HepG2 (cell line): ENCODE measurements around the gene CEP104. TPM values are rescaled to one million over a fixed set of nuclear protein-coding genes. Genes with fewer than 3 reads are reported as not detected.

Experiments
- RORA ChIP-seq: sonication (generic); formaldehyde crosslinking; IDR thresholded peaks from 2 replicates; pipeline ENCODE4 v1.5.0; 2020; ENCODE audit warnings: mild to moderate bottlenecking, missing genetic modification reagents, moderate library complexity
- SPEN ChIP-seq: sonication (generic); formaldehyde crosslinking; IDR thresholded peaks from 2 replicates; pipeline ENCODE4 v1.5.1; 2020; ENCODE audit warnings: low read depth, mild to moderate bottlenecking, missing genetic modification reagents
- TAF1 ChIP-seq: sonication (generic); formaldehyde crosslinking; IDR thresholded peaks from 2 replicates; pipeline ENCODE4 v1.4.0; 2020; ENCODE audit warnings: missing genetic modification reagents
- TBX2 ChIP-seq: sonication (generic); formaldehyde crosslinking; IDR thresholded peaks from 2 replicates; pipeline ENCODE4 v1.5.0; 2020; ENCODE audit warnings: missing genetic modification reagents, mild to moderate bottlenecking, borderline replicate concordance
- ZNF484 ChIP-seq: sonication (generic); formaldehyde crosslinking; IDR thresholded peaks from 2 replicates; pipeline ENCODE4 v1.5.1; 2020; ENCODE audit warnings: mild to moderate bottlenecking, low read depth, missing genetic modification reagents, borderline replicate concordance
- ZNF549 ChIP-seq: sonication (generic); formaldehyde crosslinking; IDR thresholded peaks from 2 replicates; pipeline ENCODE4 v1.5.0; 2020; ENCODE audit warnings: missing genetic modification reagents
- polyA plus RNA-seq, 8 experiments: library from polyadenylated mRNA; depleted of rRNA in 3 of 8; stranded (reverse) in 7 of 8; unstranded in 1 of 8; fragments of >200 nt; fragmentation: Illumina TruSeq in 4 of 8; extraction: Trizol in 4 of 8; gene quantifications; 2 replicates each; pipeline versions ENCODE4 v1.2.1 to v1.2.3, GENCODE V29; 2011 to 2016; ENCODE audit warnings: low read depth in 4 of 8, missing spikeins in 1 of 8, mixed read lengths in 1 of 8; ENCODE audit not compliant: insufficient read depth in 1 of 8
- total RNA-seq, 5 experiments: library from RNA; depleted of rRNA; stranded (reverse); fragments of >200 nt; fragmentation: Illumina TruSeq; extraction: Trizol; gene quantifications; 2 replicates each; pipeline ENCODE4 v1.2.3, GENCODE V29; 2016; ENCODE audit warnings: low read depth in 1 of 5
- TF ChIP-seq, protein P1 (sequence below): sonication (generic); formaldehyde crosslinking; IDR thresholded peaks from 2 replicates; pipeline ENCODE4 v1.5.1; 2020; ENCODE audit warnings: missing genetic modification reagents, mild to moderate bottlenecking, borderline replicate concordance
- TF ChIP-seq, protein P2 (sequence below): sonication (generic); formaldehyde crosslinking; IDR thresholded peaks from 2 replicates; pipeline ENCODE4 v1.9.0; 2021; ENCODE audit warnings: mild to moderate bottlenecking, missing genetic modification reagents

Gene CEP104
- total and polyA plus RNA-seq, 2 of the 13 experiments (the other 11 are each of a cell fraction or from before 2014, with no cell fraction given), result 20.4 to 30.1 TPM

- TF ChIP-seq, protein P1, sequence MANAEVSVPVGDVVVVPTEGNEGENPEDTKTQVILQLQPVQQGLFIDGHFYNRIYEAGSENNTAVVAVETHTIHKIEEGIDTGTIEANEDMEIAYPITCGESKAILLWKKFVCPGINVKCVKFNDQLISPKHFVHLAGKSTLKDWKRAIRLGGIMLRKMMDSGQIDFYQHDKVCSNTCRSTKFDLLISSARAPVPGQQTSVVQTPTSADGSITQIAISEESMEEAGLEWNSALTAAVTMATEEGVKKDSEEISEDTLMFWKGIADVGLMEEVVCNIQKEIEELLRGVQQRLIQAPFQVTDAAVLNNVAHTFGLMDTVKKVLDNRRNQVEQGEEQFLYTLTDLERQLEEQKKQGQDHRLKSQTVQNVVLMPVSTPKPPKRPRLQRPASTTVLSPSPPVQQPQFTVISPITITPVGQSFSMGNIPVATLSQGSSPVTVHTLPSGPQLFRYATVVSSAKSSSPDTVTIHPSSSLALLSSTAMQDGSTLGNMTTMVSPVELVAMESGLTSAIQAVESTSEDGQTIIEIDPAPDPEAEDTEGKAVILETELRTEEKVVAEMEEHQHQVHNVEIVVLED (CRISPR knock-in tag), result no peak
- TF ChIP-seq, protein P2, sequence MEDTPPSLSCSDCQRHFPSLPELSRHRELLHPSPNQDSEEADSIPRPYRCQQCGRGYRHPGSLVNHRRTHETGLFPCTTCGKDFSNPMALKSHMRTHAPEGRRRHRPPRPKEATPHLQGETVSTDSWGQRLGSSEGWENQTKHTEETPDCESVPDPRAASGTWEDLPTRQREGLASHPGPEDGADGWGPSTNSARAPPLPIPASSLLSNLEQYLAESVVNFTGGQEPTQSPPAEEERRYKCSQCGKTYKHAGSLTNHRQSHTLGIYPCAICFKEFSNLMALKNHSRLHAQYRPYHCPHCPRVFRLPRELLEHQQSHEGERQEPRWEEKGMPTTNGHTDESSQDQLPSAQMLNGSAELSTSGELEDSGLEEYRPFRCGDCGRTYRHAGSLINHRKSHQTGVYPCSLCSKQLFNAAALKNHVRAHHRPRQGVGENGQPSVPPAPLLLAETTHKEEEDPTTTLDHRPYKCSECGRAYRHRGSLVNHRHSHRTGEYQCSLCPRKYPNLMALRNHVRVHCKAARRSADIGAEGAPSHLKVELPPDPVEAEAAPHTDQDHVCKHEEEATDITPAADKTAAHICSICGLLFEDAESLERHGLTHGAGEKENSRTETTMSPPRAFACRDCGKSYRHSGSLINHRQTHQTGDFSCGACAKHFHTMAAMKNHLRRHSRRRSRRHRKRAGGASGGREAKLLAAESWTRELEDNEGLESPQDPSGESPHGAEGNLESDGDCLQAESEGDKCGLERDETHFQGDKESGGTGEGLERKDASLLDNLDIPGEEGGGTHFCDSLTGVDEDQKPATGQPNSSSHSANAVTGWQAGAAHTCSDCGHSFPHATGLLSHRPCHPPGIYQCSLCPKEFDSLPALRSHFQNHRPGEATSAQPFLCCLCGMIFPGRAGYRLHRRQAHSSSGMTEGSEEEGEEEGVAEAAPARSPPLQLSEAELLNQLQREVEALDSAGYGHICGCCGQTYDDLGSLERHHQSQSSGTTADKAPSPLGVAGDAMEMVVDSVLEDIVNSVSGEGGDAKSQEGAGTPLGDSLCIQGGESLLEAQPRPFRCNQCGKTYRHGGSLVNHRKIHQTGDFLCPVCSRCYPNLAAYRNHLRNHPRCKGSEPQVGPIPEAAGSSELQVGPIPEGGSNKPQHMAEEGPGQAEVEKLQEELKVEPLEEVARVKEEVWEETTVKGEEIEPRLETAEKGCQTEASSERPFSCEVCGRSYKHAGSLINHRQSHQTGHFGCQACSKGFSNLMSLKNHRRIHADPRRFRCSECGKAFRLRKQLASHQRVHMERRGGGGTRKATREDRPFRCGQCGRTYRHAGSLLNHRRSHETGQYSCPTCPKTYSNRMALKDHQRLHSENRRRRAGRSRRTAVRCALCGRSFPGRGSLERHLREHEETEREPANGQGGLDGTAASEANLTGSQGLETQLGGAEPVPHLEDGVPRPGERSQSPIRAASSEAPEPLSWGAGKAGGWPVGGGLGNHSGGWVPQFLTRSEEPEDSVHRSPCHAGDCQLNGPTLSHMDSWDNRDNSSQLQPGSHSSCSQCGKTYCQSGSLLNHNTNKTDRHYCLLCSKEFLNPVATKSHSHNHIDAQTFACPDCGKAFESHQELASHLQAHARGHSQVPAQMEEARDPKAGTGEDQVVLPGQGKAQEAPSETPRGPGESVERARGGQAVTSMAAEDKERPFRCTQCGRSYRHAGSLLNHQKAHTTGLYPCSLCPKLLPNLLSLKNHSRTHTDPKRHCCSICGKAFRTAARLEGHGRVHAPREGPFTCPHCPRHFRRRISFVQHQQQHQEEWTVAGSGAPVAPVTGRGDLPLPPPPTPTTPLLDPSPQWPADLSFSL, result no peak
- TF ChIP-seq SPEN (CRISPR knock-in tag) (no peak), TAF1 (CRISPR knock-in tag) (no peak), ZNF484 (CRISPR knock-in tag) (no peak), ZNF549 (no peak), RORA (CRISPR knock-in tag) (no peak), TBX2 (CRISPR knock-in tag) (no peak)
Measured at GRCh38 chr1:3846541-3846940, 10.5 kb downstream of the CEP104 start (continued).
